ENCODE measurements around the gene OFD1.

DNA sequence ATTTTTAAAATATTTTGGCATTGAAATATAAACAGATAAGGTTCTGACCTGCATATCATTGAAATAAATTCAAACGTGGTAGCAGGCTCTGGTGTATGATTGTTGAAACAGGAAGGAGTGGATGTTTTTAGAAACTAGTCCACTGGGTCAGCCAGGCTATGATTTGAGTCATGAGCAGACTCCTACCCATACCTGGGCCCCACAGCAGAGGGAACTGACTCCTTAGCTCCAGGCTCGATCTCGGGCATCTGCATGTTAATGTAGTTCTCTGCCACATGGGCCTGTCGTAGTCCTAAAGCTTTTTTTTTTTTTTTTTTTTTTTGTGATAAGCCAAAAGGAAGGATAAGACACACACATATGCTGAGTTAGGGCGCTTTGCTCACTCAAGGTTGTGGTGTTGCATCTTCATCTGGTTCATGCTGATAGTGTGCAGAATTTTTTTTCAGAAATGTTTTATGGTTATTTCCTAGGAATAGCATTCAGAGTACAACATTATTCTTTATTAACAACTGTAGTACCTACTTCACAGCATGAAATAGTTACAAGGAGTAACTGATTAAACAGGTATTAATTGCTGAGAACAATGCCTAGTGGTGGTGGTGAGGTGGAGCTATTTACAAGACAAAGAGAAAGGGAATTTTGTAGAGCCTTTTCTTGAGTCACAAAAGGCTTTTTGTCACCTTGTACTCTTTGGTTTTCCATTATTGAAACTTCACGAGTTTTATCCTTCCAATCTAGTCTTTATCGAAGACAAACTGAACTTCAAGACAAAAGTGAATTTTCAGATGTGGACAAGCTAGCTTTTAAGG is 27.3 kb downstream of the OFD1 start:
- TF ChIP-seq POLR2A (IDR thresholded peaks at IDR 0.05; ENCODE audit: low read length) (no peak), GATA1 (IDR thresholded peaks at IDR 0.05; ENCODE audit: low read depth, low read length) (no peak)

Data from erythroblast (primary cell).